Caco-2 (cell line): ENCODE data around the gene CBR4. TPM values are rescaled to one million over a fixed set of nuclear protein-coding genes. Genes with fewer than 3 reads are reported as not detected.

Experiments used
- BruUV-seq: library from RNA; stranded (reverse); fragments of 400-500 nt; replicated peaks from 2 replicates; lab custom pipeline; 2021; lab: Mats Ljungman, UMichigan
- CTCF ChIA-PET: fragments of 300-600 bp; sonication (Branson Sonifier 250); formaldehyde crosslinking; loops from one replicate; lab custom pipeline; 2022; ENCODE audit warnings: antibody characterized with exemption; lab: Charles Lee
- POLR2A ChIA-PET: fragments of 300-600 bp; sonication (Branson Sonifier 250); formaldehyde crosslinking; loops from one replicate; lab custom pipeline; 2022; ENCODE audit warnings: antibody characterized with exemption; lab: Charles Lee
- DNase-seq, 2 experiments: peaks; one replicate each; pipeline versions ENCODE4 v3.0.0 to v3.0.0-alpha.2; 2020 to 2022
- H3K27me3 ChIP-seq: replicated peaks from 2 replicates; pipeline ENCODE4 v1.6.0; 2011; ENCODE audit warnings: low read length; ENCODE audit not compliant: control insufficient read depth, insufficient read depth
- H3K36me3 ChIP-seq: 2 replicates; pipeline ENCODE4 v1.5.1; 2011; ENCODE audit warnings: low read length; ENCODE audit not compliant: control insufficient read depth, insufficient read depth
- H3K4me1 ChIP-seq: fragments of 250-450 bp; sonication (Bioruptor Pico); 2 replicates; pipeline ENCODE4 v1.5.1; 2020; ENCODE audit warnings: mild to moderate bottlenecking
- H3K4me3 ChIP-seq: 2 replicates; pipeline ENCODE4 v1.5.1; 2011; ENCODE audit warnings: low read depth, mild to moderate bottlenecking, control low read depth, low read length
- H3K9me3 ChIP-seq: fragments of 250-450 bp; sonication (Bioruptor Pico); 2 replicates; pipeline ENCODE4 v1.5.1; 2020; ENCODE audit warnings: mild to moderate bottlenecking, moderate library complexity
- H3K27ac Mint-ChIP-seq: one replicate; pipeline ENCODE4 v1.8.0; 2022; ENCODE audit warnings: mixed read lengths; ENCODE audit not compliant: unreplicated experiment
- H3K27me3 Mint-ChIP-seq: one replicate; pipeline ENCODE4 v1.8.0; 2022; ENCODE audit warnings: mixed read lengths; ENCODE audit not compliant: insufficient read depth, unreplicated experiment
- H3K36me3 Mint-ChIP-seq: one replicate; pipeline ENCODE4 v1.8.0; 2022; ENCODE audit warnings: mild to moderate bottlenecking, mixed read lengths; ENCODE audit not compliant: insufficient read depth, unreplicated experiment
- H3K4me1 Mint-ChIP-seq: one replicate; pipeline ENCODE4 v1.8.0; 2022; ENCODE audit warnings: low read depth, mixed read lengths; ENCODE audit not compliant: unreplicated experiment
- H3K4me3 Mint-ChIP-seq: one replicate; pipeline ENCODE4 v1.8.0; 2022; ENCODE audit warnings: mild to moderate bottlenecking, moderate library complexity, mixed read lengths; ENCODE audit not compliant: unreplicated experiment
- H3K9me3 Mint-ChIP-seq: one replicate; pipeline ENCODE4 v1.8.0; 2022; ENCODE audit warnings: mixed read lengths; ENCODE audit not compliant: unreplicated experiment
- CTCF ChIP-seq, 2 experiments: fragments of 200-600 bp in 1 of 2; IDR thresholded peaks; 1 replicate in 1 of 2; 2 replicates in 1 of 2; pipeline versions ENCODE4 v1.5.1 to v1.8.0; 2011 to 2022; ENCODE audit warnings: antibody characterized with exemption in 1 of 2, control low read depth in 1 of 2, inconsistent platforms in 1 of 2, low read depth in 1 of 2, low read length in 1 of 2, mild to moderate bottlenecking in 1 of 2, moderate library complexity in 1 of 2; ENCODE audit not compliant: insufficient read depth in 1 of 2, severe bottlenecking in 1 of 2, unreplicated experiment in 1 of 2
- intact Hi-C: fragments of 100-400 bp; cut with micrococcal nuclease; formaldehyde crosslinking; loops from one replicate; pipeline ENCODE4 v1.10.0; 2022; ENCODE audit not compliant: unreplicated experiment
- total RNA-seq: library from RNA; stranded (reverse); gene quantifications from 2 replicates; pipeline ENCODE4 v1.2.3, GENCODE V29; 2022

Gene CBR4
- total RNA-seq, 1 experiment from 2014 or later = 22.5 TPM

- intact Hi-C loops = no loop called here
- POLR2A ChIA-PET = no interaction called here
- Histone ChIP-seq H3K4me1 (no peaks in the 10 kb centered on the region), H3K27me3 (no peaks in the 10 kb centered on the region), H3K36me3 (no peaks in the 10 kb centered on the region), H3K9me3 (no peaks in the 10 kb centered on the region), H3K4me3 (no peak overlapping the region)
- no peak for TF ChIP-seq CTCF (IDR thresholded peaks at IDR 0.05; ENCODE audit: insufficient read depth in 1 of 2, low read depth in 1 of 2, low read length in 1 of 2, severe bottlenecking in 1 of 2, unreplicated experiment in 1 of 2)
- BruUV-seq = no TSS peak
- CTCF ChIA-PET = no interaction called here
- no peaks in the 10 kb centered on the region for H3K9me3 Mint-ChIP-seq
- no peaks in the 10 kb centered on the region for H3K27me3 Mint-ChIP-seq
- DNase-seq = no peak
- no peaks in the 10 kb centered on the region for H3K36me3 Mint-ChIP-seq
- peaks cover 7% of the 10 kb centered on the region for H3K4me1 Mint-ChIP-seq
- no peak overlapping the region for H3K27ac Mint-ChIP-seq
- H3K4me3 Mint-ChIP-seq = no peak overlapping the region
These were observed 48.3 kb upstream of the CBR4 start for GRCh38 chr4:169058312-169058711.

- H3K27ac Mint-ChIP-seq = no peak overlapping the region
- BruUV-seq = no TSS peak
These were observed 44.8 kb upstream of the CBR4 start for GRCh38 chr4:169054879-169055278.

GRCh38 chr4:169052594-169052945 lies 42.5 kb upstream of the CBR4 start:
- H3K4me3 Mint-ChIP-seq = no peak overlapping the region
- DNase-seq = no peak

More at GRCh38 chr4:169054879-169055278, 44.8 kb upstream of the CBR4 start:
- no peak for DNase-seq
- H3K4me1 ChIP-seq = no peaks in the 10 kb centered on the region
- intact Hi-C loops = no loop called here
- H3K4me3 ChIP-seq = no peak overlapping the region
- TF ChIP-seq CTCF (IDR thresholded peaks at IDR 0.05; ENCODE audit: insufficient read depth in 1 of 2, low read depth in 1 of 2, low read length in 1 of 2, severe bottlenecking in 1 of 2, unreplicated experiment in 1 of 2) = no peak
- no peaks in the 10 kb centered on the region for H3K36me3 ChIP-seq
- no peaks in the 10 kb centered on the region for H3K36me3 Mint-ChIP-seq
- peaks cover 7% of the 10 kb centered on the region for H3K4me1 Mint-ChIP-seq
- H3K27me3 ChIP-seq = no peaks in the 10 kb centered on the region
- CTCF ChIA-PET = no interaction called here
- no peak overlapping the region for H3K4me3 Mint-ChIP-seq
- no peaks in the 10 kb centered on the region for H3K9me3 Mint-ChIP-seq
- H3K27me3 Mint-ChIP-seq = no peaks in the 10 kb centered on the region
- POLR2A ChIA-PET = no interaction called here
- no peaks in the 10 kb centered on the region for H3K9me3 ChIP-seq

More at GRCh38 chr4:169052594-169052945, 42.5 kb upstream of the CBR4 start:
- CTCF ChIA-PET = no interaction called here
- Mint-ChIP-seq H3K9me3 (no peaks in the 10 kb centered on the region), H3K4me1 (peaks cover 7% of the 10 kb centered on the region), H3K27ac (no peak overlapping the region), H3K27me3 (no peaks in the 10 kb centered on the region), H3K36me3 (no peaks in the 10 kb centered on the region)
- Histone ChIP-seq H3K4me3 (no peak overlapping the region), H3K27me3 (no peaks in the 10 kb centered on the region), H3K9me3 (no peaks in the 10 kb centered on the region), H3K4me1 (no peaks in the 10 kb centered on the region), H3K36me3 (no peaks in the 10 kb centered on the region)
- BruUV-seq = no TSS peak
- no peak for TF ChIP-seq CTCF (IDR thresholded peaks at IDR 0.05; ENCODE audit: insufficient read depth in 1 of 2, low read depth in 1 of 2, low read length in 1 of 2, severe bottlenecking in 1 of 2, unreplicated experiment in 1 of 2)
- POLR2A ChIA-PET = no interaction called here
- intact Hi-C loops = no loop called here
